Prostate gland (tissue), 2 donors: ENCODE results near the gene CCL4.

Experiments
- POLR2A ChIP-seq: fragments of 450-650 bp; IDR thresholded peaks from one replicate; pipeline ENCODE4 v1.6.1; 2016; ENCODE audit warnings: antibody characterized with exemption, mild to moderate bottlenecking
- POLR2AphosphoS5 ChIP-seq: sonication (generic); formaldehyde crosslinking; IDR thresholded peaks from one replicate; pipeline ENCODE4 v1.6.1; 2017; ENCODE audit warnings: antibody characterized with exemption
- TF ChIP-seq, protein P1 (sequence below), 4 experiments: fragments of 200-600 bp in 2 of 4; fragments of 450-650 bp in 2 of 4; sonication (generic) in 2 of 4; IDR thresholded peaks; 1 replicate in 3 of 4; 2 replicates in 1 of 4; pipeline ENCODE4 v1.5.1; 2016 to 2019; ENCODE audit warnings: antibody characterized with exemption in 4 of 4, mild to moderate bottlenecking in 2 of 4, moderate library complexity in 2 of 4

DNA sequence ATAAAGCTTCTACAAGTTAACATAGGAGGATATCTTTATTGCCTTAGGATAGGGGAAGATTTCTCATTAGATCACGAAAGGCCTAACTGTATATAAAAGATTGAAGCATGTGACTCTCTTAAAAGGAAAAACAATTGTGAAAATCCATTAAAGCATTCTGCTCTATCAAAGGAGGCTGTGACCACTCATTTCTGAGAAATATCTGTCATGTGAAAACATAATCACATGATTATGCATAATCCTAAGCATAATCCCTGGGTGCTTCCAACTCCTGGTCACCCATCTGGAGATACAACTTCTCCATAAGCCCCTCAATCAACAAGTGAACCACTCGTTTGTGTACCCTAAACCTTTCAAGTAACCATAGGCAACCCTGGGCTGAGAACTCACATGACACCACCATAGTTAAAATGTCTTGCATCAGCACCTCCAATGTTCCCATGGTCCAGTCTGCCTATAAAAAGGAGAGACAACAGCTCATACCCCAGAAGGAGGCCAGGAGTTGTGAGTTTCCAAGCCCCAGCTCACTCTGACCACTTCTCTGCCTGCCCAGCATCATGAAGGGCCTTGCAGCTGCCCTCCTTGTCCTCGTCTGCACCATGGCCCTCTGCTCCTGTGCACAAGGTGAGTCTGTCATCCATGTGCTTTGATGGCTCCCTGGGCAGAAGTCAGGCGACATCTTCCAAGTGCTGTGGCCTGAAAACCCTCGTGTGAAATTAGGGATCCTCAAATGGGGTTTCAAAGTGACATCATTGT is 39.7 kb upstream of the CCL4 start, which contains the start of gene CCL18:
- no peak for TF ChIP-seq POLR2AphosphoS5
- TF ChIP-seq, protein P1, sequence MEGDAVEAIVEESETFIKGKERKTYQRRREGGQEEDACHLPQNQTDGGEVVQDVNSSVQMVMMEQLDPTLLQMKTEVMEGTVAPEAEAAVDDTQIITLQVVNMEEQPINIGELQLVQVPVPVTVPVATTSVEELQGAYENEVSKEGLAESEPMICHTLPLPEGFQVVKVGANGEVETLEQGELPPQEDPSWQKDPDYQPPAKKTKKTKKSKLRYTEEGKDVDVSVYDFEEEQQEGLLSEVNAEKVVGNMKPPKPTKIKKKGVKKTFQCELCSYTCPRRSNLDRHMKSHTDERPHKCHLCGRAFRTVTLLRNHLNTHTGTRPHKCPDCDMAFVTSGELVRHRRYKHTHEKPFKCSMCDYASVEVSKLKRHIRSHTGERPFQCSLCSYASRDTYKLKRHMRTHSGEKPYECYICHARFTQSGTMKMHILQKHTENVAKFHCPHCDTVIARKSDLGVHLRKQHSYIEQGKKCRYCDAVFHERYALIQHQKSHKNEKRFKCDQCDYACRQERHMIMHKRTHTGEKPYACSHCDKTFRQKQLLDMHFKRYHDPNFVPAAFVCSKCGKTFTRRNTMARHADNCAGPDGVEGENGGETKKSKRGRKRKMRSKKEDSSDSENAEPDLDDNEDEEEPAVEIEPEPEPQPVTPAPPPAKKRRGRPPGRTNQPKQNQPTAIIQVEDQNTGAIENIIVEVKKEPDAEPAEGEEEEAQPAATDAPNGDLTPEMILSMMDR (IDR thresholded peaks at IDR 0.05) = no peak
- TF ChIP-seq POLR2A = no peak
